ENCODE results near the gene MUC22.
"Not testable (repeated sequence)": the region's sequence is repeated elsewhere in the genome, so short reads cannot be mapped to it uniquely, and the experiment has no call there.

MUC22 gene

DNA sequence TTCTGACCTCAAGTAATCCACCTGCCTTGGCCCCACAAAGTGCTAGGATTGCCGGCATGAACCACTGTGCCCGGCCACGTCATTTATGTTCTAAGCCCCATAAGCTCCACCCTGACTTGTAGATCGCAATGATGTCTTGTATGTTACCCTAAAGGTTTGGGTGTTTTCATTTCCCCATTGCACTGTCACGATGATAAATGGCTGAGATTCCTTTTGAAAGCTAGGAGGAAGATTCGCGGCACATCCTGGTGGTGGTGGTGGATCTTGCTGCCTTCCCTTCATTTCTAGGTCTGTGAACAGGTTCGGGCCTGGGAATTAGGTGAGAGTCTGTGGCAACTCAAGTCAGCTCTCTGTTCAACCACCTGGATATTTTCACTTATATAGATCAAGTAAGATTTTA, 28.3 kb downstream of the MUC22 start:
- DNase-seq (ENCODE audit: low read depth), result no peak

DNA sequence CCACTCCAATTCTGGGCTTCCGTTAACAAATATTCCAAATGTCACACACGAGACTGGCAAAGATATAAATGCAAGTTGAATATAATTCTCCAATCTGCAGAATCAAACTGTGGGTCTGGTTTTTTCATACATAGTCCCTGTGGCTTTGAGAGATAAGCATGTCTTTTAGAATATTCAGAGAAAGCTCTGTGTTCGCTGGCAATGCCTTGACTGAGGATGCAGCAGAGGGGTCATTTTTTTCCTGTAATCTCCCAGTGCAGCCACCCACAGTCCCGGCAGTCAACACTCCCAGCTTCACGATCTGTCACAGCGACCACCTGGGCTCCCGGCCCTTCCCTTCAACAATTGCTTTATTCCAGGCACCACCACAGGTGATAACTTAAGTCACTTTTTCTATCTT, 30.5 kb downstream of the MUC22 start:
- DNase-seq (ENCODE audit: low read depth), result no peak

DNA sequence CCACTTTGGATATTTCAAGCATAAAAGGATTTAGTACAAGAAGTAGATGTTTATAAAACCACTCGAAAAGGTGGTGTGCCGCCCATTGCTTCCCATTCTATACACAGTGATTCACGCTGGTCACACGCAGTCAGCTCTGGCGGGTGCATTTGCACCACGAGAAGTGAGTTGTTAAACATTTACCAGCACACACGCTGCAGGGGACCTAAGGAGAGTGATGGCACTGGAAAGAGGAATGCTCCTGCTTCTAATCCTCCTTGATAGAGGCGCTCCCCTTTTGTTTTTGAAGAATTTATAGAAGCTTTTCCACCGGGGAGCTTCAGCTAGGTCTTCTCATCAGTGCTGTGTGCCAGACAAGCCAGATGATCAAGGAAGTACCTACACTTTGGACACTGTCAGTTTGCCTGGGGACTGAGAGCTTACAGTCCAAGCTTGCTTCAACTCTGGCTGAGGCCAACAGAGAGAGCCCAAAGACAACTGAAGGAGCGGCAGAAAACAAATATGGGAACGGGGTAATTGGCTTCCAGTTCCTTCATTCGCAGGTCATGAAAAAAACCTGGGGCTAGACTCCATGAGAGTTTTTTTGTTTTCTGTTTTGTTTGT, 31.2 kb downstream of the MUC22 start:
- DNase-seq (ENCODE audit: low read depth), result no peak

GRCh38 chr6:31042806-31043205, 32.5 kb downstream of the MUC22 start:
- no peak for DNase-seq (ENCODE audit: low read depth)

- DNase-seq (ENCODE audit: low read depth), result no peak
Observed at GRCh38 chr6:31048099-31048498, 37.8 kb downstream of the MUC22 start.

GRCh38 chr6:31049518-31049917, 39.2 kb downstream of the MUC22 start:
- DNase-seq (ENCODE audit: low read depth), result no peak

GRCh38 chr6:31053187-31053586, 42.9 kb downstream of the MUC22 start:
- not testable (repeated sequence) for DNase-seq (ENCODE audit: low read depth)

DNA sequence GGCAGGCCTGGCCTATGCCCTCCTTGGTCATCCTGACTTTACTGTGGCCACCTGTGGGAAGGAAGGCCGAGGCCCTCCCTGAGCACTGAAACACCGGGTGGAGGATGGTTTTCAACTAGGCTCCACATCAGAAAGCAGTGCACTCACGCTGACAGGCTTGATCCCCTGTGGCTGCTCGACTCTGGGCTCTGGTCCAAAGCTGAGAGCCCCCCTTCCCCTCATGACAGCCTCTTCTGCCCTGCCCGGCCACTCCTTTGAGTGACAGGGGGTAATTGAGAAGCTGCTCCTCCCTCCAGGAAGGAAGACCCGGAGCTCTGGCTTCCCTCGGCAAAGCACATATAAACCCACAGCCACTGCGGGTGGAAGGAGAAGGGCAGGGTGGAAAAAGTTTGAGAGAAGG, 43.6 kb downstream of the MUC22 start:
- DNase-seq (ENCODE audit: low read depth), result no peak

- no peak for DNase-seq (ENCODE audit: low read depth)
Observed at GRCh38 chr6:31055441-31055840, 45.2 kb downstream of the MUC22 start.

DNA sequence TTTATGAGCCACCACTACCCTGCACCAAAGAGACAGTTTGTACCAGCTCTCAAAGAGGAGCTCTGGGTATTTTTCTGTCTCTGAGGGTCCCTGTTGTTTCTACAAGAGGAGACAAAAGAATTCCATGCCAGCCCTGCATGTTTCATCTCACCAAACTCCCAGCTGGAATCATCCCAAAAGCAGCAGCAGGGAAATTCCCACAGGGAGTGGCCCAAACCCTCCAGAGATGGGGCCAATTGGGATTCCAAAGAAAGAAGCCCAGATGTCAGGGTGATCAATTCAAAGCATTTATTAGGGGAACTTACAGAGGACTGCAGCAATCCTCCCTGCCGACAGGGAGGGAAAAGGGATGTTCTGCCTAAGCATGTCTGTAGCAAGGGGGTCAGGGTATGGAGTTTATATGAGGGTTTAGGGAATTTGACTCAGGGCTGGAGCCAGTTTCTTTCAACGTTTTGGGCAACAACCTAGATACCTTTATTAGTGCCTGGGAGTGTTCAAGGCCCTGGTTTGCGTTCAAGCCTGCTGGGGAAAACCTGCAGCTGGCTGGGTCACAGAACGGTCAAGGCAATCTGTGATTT, 47.2 kb downstream of the MUC22 start:
- DNase-seq (ENCODE audit: low read depth), result no peak

DNA sequence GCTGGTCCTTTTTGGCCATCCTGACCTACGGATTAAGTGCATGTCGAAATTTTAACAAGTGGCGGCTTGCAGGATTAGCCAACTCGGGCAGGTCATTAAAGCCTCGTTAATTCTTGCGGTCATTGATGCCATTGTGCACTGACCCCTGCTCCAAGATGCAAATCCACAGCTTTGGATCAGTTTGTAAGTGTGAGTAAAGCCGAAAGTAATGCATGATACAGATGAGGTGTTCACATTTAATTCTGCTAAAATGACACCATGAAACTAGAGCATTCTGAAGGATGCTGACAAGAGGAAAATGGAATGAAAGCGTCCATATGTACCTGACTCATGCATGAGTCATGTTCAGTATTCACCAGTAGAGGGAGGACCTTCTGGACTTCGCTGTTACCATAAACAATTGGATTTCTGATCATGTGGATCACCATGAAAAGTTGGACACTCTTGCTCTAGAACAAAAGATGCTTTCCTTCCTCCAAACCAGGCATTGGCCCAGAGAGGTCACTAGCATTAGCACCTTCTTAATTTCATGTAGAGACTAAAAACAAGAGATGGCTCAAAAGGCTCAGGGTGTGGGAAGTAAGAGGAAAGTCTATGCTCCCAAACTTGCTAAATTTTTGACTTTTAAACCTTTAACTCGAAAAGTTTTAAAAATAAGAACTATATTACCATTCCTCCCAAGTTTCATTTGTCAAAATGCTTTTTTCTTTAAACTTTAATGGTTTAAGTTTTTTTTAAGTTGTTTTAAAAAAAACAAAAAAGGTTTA, 48.0 kb downstream of the MUC22 start:
- DNase-seq (ENCODE audit: low read depth), result peak; percentile 76

GRCh38 chr6:31060145-31060544, 49.9 kb downstream of the MUC22 start:
- no peak for DNase-seq (ENCODE audit: low read depth)

DNA sequence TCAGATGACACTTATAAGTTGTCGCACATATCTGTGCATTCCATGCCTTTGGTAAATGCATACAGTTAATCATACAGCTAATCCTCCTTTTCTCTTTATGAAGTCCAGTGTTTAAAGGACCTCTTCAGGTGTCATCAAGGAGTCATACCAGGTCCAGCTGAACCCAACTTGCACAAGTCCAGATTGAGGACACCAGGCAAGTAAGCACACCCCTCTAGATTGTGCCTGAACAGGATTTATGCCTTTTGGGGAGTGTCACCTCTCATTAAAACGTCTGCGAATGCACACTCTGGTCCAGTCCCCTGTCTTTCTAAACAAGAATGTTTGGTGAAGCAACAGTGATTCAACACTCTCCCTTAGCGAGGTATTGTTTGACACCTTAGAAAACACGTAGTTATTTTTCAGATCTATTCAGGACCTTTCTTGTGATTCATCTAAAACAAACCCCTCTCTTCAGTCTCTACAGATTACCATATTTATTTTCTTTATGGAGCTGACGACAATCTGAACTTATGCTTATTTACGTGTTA, 53.7 kb downstream of the MUC22 start:
- no peak for DNase-seq (ENCODE audit: low read depth)

DNA sequence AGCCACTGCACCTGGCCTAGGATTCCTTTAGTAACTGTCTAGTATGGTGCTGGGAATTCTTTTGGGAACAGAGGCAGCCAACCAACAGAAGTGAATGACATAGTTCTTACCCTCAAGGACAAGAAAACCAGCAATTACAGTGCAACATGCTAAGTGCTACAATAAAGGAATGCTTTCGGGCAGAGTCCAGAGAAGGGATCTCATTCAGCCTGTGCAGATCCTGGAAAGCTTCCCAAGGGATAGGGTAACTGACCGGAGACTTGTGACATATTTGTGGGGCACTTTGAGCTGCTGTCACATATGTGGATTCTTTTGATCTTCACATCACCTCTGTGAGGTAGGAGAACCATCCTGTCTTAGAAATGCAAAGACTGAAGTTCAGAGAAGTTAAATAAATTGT, 55.3 kb downstream of the MUC22 start:
- no peak for DNase-seq (ENCODE audit: low read depth)

DNA sequence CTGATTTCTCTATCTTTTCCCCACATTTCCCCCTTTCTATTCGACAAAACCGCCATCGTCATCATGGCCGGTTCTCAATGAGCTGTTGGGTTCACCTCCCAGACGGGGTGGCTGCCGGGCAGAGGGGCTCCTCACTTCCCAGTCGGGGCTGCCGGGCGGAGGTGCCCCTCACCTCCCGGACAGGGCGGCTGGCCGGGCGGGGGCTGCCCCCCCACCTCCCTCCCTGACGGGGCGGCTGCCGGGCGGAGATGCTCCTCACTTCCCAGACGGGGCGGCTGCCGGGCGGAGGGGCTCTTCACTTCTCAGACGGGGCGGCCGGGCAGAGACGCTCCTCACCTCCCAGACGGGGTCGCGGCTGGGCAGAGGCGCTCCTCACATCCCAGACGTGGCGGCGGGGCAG, 56.8 kb downstream of the MUC22 start:
- not testable (repeated sequence) for DNase-seq (ENCODE audit: low read depth)

DNA sequence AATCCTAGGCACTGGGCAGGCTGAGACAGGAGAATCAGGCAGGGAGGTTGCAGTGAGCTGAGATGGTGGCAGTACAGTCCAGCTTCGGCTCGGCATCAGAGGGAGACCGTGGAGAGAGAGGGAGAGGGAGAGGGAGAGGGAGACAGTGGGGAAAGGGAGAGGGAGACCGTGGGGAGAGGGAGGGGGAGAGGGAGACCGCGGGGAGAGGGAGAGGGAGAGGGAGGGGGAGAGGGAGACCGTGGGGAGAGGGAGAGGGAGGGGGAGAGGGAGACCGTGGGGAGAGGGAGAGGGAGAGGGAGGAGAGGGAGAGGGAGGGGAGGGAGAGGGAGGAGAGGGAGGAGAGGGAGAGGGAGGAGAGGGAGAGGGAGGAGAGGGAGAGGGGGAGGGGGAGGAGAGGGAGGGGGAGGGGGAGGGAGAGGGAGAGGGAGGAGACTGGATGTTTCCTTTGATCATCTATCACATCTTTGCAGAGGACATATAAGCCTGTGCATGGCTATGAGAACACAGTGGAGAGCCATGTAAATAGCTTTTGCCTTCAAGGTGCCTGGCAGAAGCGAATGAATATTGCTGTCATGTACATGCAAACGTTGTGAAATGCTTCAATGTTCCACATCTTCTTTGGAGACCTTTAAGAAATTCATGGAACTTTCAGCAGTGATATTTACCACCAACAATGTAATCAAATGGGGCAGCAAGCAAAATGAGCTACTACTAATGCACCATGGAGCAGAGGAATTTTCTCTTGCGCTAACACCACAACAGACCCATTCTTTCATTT, 57.8 kb downstream of the MUC22 start:
- DNase-seq (ENCODE audit: low read depth), result not testable (repeated sequence)

- DNase-seq (ENCODE audit: low read depth), result no peak
Observed at GRCh38 chr6:31068669-31069340, 58.5 kb downstream of the MUC22 start.

DNA sequence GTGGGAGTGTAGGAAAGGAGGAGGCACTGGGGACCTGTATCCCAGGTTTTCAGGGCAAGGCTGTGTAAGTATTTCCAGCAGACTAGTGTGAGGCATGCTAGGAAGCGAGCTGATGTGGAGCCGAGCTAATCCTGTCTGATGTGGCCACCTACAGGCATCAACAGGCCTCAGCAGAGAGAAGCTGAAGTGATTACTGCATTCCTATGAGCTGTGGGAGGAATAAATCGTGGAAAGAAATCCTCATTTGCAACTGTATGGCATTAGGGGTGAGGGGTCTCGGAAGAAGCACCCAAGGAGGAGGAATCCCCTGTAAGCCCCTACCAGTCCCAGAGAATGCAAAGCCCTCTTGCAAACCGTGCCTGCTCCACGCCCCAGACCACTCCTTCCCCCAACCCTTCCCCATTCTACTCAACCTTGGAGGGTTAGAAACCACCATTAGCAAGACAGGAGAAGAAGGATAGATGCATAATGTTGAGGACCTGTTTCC, 60.5 kb downstream of the MUC22 start:
- no peak for DNase-seq (ENCODE audit: low read depth)

- DNase-seq (ENCODE audit: low read depth), result no peak
Observed at GRCh38 chr6:31074401-31074800, 64.1 kb downstream of the MUC22 start.

- DNase-seq (ENCODE audit: low read depth), result no peak
Observed at GRCh38 chr6:31075528-31075927, 65.3 kb downstream of the MUC22 start.

- no peak for DNase-seq (ENCODE audit: low read depth)
Observed at GRCh38 chr6:31076611-31077010, 66.3 kb downstream of the MUC22 start.
